HTERT RPE-1 (cell line): ENCODE results near the gene CNTN6.

Source experiments
- in situ Hi-C: fragments of 300-500 bp; cut with MboI; formaldehyde crosslinking; loops from 4 replicates; pipeline ENCODE4 v1.14.3; 2020; ENCODE audit warnings: low sequenced_read_pairs

The CNTN6 gene

DNA sequence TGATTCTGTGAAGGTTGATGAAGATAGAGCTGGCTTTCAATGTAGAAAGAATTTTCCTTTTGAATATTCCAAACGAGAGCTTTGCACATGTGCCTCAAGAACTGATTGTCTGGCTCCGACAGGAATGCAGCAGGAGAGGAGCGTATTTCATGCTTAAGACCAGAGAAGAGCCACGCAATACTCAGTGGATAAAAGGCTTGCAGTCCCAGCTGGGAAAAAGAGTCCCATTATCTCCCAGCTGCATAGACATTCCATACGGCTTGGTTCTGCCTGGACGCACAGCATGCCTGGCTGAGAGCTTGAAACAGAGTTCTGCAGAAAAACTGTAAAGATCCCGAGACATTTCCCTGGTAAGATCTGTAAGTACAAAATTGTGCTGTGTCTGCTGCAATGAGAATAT lies at the start of gene CNTN6:
TSS of gene CNTN6 (plus strand) at position 254 of the 400 bp plus-strand sequence. CDS start 54,985 bp downstream, outside the sequence.
- in situ Hi-C loops = no loop called here

DNA sequence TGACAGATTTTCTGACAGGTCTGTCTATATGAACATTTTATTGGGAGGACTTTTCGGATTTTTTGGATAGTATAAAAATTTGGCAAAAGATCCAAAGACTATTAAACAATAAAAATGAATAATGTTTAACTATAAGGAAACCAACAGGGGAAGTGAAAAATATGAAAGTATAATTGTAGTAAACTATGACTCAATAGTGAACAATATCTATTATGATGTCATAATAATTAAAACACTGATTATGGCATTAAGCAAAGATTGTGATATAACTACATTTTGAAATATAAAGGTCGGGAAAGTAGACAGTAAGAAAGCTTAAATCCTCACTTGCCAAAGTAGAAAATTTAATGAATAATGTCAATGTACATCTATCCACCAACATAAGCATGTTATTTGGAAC lies 44.3 kb upstream of the CNTN6 start:
- in situ Hi-C loops = no loop called here

DNA sequence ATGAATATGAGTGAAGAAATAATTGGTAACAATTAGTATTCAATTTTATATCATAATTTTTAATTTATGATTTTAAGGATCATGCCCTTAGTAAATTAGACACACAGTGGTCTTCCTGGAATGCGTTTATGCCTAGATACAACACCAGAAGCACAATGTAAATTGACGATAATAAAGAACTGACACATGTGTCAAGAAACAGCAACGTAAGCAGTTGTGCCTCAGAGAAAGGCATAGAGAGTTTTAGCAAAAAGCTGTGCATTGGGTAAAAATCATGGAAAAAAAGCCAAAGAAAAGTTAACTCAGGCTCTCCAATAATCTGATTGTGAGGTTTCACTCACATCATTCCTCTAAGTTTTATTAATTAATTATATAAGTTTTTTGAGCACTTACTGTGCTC lies 37.0 kb upstream of the CNTN6 start:
- in situ Hi-C loops = no loop called here

DNA sequence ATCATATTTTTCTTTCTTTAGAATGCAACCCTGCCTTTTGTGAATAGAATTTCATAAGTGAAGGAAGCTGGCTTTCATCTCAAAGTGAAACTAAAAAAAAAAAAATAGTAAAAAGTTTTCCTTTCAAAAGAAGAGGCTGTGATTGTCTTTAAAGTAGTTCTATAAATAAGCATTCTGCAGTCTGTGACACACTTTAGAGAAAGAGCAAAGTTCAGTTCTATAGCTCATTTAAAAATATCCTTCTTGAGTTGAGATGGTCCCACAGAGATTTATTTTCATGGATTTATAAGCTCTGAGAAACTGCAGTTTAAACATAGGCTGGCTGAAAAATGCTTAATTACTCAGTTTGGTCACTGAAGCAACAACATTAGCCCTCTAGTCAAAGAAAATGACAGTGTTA lies 36.1 kb upstream of the CNTN6 start:
- in situ Hi-C loops = no loop called here

DNA sequence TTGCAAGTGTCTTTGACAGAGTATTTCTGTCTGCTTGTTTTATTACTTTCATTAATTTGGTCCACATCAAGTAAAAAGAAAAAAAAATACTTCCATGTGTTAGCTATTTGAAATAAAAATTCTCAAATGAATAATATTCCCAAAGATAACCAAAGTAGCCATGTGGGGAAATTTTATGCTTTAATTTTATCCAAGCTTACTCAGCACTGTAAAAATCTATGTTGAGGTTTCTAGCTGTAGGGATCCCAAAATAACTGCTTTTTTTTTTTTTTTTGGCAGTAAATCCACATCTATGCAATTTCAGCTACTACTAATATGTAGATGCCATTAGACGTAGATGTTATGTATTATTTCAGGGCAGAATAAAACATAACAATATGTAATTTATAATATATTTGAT lies 35.4 kb upstream of the CNTN6 start:
- in situ Hi-C loops = no loop called here

DNA sequence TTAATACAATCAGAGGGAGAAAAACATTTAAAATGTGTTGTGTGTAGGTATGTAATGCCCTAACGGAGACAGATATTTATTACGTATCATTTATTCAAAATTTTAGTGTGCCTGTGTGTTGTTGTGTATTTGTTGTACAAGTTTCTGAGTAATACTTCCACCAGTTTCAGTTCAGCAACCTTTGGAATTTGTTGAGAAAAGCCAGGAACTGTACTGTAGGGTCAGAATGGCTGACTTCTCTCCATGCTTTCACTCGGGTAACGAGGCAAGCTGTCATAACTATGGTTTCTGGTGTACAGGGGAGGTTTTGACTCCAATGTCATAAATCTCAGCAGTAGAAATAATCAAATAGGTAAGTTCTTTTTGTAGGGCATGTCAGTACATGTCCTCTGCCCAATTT lies 23.8 kb upstream of the CNTN6 start:
- in situ Hi-C loops = no loop called here

DNA sequence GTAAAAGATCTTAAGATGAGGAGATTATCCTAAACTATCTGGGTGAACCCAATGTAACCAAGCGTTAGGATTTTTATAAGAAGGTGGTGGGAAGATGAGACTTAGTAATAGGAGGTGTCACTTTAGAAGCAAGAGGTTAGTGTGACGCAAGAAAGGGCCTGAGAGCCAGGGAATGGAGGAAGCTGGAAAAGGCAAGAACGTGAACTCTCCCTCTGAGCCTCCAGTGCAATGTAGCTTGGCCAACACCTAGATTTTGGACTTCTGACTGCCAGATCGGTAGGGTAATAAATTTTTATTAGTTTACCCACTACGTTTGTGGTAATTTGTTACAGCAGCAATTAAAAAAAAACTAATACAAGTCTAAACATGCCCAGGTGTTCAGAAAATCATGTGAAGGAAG lies 20.8 kb upstream of the CNTN6 start:
- in situ Hi-C loops = no loop called here

DNA sequence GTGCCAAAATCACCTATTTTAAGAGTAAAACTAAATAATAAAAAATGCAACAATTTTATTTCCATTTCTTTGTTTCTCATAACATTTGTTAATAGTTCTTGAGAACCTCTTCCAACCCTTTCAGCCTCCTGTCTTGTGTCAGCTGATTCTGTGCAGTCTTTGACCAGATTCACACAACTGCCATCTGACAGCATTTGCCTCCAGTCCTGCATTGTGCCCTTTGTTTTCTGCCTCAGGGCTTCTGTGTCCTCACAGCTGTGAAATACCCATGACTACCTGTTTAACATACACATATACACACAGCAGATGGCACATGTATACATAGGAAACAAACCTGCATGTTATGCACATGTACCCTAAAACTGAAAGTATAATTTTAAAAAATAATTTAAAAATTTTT lies 13.2 kb upstream of the CNTN6 start:
- in situ Hi-C loops = no loop called here

DNA sequence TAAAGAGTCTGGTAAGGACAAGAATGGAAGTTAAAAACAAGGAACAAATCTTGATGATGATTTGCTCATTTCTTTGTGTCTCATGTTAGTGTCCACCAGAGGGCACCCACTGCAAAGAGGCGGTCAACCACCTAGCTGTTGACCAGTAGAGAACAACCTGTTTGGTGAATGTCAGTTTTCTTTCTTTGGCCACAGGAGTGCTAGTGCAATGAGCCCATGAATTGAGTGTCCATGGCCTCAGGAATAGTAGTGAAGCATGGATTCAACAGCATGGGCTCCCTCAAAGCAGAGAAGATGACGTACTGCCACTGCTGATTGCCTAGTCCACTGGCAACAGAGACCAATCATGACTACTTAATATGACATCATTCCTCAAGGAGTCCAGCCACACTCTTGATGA lies 10.7 kb upstream of the CNTN6 start:
- in situ Hi-C loops = no loop called here

DNA sequence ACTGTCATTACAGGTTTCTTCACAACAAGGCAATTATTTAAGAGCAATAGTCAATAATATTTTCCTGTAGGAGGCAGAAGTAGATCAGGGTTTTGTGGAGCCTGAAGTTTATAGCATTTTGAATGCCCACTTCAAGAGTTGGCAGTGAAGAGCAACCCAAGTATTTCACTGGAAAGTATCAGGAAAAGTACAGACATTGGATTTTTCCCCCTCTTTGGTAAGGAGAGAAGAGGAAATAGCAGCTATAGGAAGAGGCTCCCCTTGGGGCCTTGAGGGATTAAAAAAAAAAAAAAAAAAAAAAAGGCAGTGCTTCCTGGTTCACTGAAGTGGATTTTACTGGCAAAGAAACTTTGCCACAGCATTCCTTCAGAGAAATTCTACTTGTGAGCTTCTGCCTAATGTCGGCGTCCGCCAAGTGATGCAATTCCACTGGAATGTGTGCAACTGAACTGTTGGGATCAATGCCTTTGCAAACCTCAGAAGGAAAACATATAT lies 5.7 kb upstream of the CNTN6 start:
- in situ Hi-C loops = no loop called here

DNA sequence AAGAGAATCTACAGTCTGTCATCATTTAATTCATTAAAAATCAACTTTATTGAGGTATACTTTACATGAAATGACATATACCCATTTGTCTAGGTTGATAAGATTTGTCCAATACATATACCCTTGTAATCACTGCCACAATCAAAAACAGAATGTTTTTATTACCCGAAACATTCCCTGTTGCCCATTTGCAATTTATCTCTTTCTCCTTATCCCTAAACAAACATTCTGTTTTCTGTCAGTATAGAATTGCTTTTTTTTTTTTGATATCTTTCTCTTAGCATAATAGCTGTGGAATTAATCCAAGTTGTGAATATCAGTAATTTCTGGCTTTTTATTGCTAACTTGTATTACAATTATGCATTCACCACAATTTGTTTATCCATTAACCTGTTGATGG lies 4.3 kb upstream of the CNTN6 start:
- in situ Hi-C loops = no loop called here

DNA sequence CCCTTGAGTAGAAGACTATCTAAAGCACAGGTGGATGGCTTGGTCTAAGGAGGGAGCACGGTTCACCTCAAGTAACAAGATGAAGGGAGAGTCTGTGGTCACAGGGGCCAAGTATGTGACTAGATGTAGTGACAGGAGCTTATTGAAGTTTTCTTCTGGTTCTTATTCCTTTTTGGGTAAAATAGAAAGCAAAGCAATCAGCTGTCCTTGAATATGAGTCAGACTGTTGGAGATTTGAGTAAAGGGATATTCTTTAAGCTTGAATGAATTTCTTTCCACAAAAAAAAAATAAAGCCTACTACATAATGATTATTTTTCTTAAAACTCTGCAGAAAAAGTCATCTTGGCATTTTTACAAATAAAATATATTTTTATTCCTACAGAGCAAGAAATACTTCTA lies 1.5 kb upstream of the CNTN6 start:
- in situ Hi-C loops = no loop called here

DNA sequence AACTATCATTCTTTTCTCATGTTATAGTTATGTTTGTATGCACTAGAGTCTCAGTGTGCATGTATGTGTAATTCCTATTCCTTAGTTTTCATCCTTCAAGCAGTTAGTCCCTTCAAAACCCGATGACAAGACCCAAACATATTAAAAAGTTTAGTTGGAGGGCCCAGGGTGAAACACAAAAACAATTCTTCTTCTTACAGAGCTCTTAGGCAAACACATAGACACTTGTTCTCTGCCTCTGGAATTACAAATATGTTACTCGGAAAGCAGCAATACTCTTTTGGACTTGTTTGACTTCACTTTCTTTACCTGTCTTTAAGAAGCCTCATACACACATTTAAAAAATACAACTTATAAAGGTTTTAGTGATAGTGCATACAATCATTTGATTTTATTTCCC lies 763 bp upstream of the CNTN6 start:
- in situ Hi-C loops = no loop called here

DNA sequence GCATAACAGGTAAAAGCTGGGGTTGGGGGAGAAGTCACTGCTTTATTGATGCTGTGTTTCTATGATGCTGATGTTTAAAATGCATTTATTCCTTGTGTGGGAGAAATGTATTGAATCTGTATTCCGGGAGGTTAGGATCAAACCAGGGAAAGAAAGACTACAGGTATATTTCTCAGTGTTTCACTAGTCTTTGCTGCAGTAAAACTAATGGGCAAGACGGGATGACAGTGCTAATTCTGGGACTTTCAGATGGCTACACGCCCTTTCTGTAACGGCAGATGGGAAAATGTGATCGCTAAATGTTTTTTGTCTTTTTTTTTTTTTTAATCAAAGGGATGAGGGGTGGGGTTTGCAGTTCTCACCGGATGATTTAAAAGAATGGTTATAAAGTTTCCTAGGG lies 393 bp downstream of the CNTN6 start:
- in situ Hi-C loops = no loop called here

DNA sequence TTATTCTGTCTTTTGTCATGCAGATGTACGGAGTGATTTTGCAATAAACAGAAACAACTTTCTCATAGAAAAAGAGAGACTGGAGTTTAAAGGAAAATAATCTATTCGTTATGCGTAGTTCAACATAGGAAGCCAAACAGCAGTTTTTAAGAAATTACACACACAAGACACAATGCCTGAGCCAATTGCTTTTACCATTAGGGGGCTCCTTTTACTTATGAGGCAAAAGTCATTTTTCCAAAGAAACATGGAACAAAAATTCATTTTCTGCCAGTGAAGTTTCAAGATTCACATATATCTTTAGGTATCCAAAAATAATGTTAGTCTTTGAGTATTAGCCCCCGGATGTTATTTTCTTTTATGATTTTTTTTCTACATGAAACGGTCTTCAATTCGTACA lies 10.7 kb downstream of the CNTN6 start:
- in situ Hi-C loops = no loop called here

DNA sequence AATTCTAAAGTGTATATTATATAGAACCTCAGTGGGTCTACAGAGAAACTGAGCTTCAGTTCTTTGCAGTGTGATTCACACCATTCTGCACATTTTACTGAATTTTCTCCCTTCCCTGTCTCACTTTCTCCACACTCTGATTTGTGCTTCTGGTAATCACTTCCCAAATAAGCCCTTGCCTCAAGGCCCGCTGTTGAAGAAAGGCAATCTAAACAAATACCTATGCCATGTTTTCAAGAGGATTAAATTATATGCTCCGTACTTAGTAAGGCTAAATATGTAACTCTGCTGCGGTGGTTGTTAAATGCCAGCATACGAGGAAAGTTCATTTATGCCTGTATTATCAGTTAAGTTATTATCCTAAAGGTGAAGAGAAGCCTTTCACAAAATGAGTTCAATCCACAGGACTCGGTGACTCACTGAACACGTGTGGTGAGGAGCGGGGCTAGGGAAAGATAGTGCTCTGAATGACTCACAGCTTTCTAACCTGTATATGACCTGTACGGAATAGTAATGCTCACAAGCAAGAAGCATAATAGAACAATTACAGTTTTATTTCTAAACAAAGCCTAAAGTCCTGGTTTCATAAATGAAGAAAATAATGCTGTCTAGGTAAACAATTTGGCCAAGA lies 25.1 kb downstream of the CNTN6 start:
- in situ Hi-C loops = no loop called here

DNA sequence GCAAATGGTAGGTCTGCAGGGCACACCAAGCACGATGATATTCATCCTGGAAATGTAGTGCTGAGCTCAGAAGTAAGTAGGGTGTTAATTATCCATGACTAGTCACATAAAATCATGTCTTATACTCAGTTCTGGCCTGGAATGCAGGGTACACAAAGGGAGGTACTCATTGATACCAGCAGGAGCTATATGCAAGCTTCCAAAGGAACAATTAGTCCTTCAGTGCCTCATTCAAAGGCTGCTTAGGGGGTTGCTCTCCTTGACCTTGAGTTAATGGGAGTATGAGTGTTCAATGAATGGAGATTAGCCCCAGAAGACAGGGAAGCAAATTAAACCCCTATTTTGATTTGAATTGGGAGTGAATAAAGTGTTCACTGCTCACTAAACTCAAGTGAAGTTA lies 38.3 kb downstream of the CNTN6 start:
- in situ Hi-C loops = no loop called here

DNA sequence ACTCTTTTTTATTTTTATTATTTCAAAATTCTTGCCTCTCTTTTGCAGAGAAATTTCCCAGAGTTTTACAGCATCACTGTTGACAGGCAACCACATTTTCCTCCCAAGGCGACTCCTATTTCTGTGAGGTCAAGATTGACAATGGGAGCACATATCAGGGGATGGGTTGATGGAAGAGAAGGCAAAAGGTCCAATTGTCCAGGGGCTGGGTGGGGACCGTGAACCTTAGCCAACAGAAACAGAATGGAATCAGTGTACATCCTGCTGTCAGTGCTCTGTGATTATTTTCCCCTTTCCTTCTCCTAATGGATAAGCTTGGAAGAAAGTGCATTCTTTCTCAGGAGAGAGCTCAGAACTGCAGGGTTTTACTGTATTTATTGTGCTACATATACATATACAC lies 42.4 kb downstream of the CNTN6 start:
- in situ Hi-C loops = no loop called here

DNA sequence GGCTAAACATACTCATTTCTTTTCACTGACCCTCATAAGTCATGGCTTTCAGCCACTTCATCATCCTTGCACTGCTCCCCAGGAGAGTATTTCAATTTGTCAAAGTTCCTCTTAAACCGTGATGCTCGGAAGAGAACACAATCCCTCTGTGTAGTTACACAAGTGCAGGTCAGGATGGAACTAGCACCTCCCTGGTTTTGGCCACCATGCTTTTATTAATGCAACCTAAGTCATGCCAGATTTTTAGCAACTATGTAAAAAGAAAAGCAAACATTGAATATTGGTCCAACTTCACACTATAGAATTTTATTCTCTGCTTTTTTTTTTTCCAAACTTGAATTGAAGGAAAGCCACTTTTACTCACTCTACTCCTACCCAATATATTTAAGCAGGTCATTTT lies 45.2 kb downstream of the CNTN6 start:
- in situ Hi-C loops = no loop called here

DNA sequence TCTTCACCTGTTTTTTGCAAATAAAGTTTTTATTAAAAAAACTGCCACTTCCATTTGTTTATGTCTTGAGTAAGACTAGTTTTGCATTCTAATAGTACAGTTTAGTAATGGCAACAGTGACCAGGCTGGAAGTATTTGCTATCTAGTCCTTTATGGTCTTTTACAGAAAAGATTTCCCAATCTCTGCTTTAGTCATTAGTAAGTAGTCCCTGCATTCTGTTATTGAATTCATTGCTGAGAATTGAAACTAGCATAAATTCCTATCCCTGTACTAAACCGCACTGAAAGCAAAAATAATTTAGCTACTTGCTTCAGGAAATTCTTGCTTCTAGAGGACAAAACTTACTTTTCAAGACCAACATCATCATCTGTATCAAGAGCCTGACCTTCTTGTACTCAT lies 46.2 kb downstream of the CNTN6 start:
- in situ Hi-C loops = no loop called here

DNA sequence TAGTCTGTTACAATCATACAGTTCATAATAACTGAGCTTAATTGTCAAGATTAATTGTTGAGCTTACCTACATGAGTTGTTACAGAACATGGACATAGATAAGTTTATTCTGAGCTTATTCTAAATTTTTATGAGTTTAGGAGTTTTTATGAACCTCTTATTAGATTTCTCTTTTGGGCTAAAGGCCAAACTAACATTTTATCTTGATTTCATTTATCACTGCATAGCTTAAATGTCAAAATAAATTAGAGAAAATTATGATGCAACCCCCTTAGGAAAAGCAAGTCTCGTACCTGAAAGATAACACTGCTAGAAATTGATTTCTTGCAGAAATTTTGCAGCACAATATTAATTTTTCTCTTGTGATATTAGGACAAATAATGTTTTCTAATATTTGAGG lies 54.5 kb downstream of the CNTN6 start:
- in situ Hi-C loops = no loop called here

DNA sequence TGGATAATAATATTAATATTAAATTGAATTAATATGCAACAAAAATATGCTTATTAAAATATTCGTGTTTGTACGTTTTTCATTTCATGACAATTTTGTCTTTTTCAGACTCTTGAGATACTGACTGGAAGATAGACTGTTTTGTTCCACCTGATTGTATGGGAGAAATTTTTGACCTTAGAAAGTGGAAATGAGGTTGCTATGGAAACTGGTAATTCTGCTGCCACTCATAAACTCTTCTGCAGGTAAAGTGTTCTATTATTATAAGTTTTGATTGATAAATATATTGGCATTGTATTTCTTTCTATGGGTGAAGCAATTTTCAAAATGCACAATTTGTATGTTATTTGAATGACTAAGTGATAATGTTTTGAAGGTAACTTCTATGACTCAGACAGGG lies 55.0 kb downstream of the CNTN6 start:
- in situ Hi-C loops = no loop called here

DNA sequence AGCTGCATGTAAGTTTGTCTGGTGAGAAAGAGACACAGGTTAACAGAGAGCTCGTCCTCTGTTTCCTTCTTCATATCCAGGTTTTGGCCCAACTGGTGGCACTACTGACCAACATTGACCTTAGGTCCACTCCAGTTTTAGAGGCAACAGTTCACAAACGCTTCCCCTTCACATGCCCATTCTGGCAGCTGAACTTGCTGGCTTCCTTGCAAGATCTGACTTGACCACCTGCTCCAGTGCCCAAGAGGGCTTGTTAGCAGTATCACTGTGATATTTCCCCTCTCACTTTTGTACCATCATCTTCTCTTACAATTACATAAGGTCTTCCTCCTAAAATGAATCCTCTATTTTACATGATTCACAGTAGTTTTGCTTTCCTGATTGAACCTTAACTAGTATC lies 71.3 kb downstream of the CNTN6 start:
- in situ Hi-C loops = no loop called here
